Vagina (tissue), 2 donors: Measurements from ENCODE around the gene KDM3B.

ENCODE experiments used
- POLR2A ChIP-seq, 2 donors: fragments of 450-650 bp; IDR thresholded peaks; one replicate each; pipeline ENCODE4 v1.6.1; 2017; ENCODE audit warnings: antibody characterized with exemption in 2 of 2, mild to moderate bottlenecking in 2 of 2, moderate library complexity in 2 of 2
- TF ChIP-seq, protein P1 (sequence below), 3 experiments: fragments of 450-650 bp in 2 of 3; fragments of 200-600 bp in 1 of 3; sonication (generic) in 1 of 3; IDR thresholded peaks; one replicate each; pipeline ENCODE4 v1.5.1; 2017 to 2019; ENCODE audit warnings: antibody characterized with exemption in 3 of 3, mild to moderate bottlenecking in 2 of 3, moderate library complexity in 2 of 3

DNA sequence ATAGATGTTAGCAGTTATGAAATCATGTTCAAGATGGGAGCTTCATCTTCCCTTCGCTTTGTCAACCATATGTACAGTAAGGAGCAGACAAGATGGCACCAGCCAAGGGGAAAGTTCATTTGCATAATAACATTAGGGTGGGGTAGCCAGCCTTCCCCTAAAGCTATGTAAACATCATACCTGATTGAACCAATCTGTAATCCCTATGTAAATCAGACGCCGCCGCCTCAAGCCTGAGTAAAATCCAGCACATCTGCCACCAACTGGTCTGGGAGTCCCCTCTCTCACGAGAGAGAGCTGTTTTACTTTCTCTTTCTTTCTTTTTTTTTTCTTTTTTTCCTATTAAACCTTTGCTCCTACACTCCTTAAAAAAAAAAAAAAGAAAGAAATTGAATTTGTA lies 55.5 kb downstream of the KDM3B start:
- no peak for TF ChIP-seq POLR2A (IDR thresholded peaks at IDR 0.05)
- TF ChIP-seq, protein P1, sequence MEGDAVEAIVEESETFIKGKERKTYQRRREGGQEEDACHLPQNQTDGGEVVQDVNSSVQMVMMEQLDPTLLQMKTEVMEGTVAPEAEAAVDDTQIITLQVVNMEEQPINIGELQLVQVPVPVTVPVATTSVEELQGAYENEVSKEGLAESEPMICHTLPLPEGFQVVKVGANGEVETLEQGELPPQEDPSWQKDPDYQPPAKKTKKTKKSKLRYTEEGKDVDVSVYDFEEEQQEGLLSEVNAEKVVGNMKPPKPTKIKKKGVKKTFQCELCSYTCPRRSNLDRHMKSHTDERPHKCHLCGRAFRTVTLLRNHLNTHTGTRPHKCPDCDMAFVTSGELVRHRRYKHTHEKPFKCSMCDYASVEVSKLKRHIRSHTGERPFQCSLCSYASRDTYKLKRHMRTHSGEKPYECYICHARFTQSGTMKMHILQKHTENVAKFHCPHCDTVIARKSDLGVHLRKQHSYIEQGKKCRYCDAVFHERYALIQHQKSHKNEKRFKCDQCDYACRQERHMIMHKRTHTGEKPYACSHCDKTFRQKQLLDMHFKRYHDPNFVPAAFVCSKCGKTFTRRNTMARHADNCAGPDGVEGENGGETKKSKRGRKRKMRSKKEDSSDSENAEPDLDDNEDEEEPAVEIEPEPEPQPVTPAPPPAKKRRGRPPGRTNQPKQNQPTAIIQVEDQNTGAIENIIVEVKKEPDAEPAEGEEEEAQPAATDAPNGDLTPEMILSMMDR (IDR thresholded peaks at IDR 0.05) = no peak
